Measurements from ENCODE around the gene CDCA7L.

- TF ChIP-seq CTCF (IDR thresholded peaks at IDR 0.05; ENCODE audit: low read depth, low read length) (no peak), EZH2phosphoT487 (IDR thresholded peaks at IDR 0.05; ENCODE audit: low read depth) (no peak)
Observed at GRCh38 chr7:21934808-21935207, 10.9 kb downstream of the CDCA7L start.
